ENCODE results near the gene RTN4R.

RTN4R gene

GRCh38 chr22:20197407-20198030, 70.6 kb downstream of the RTN4R start:
- no peak for DNase-seq

DNA sequence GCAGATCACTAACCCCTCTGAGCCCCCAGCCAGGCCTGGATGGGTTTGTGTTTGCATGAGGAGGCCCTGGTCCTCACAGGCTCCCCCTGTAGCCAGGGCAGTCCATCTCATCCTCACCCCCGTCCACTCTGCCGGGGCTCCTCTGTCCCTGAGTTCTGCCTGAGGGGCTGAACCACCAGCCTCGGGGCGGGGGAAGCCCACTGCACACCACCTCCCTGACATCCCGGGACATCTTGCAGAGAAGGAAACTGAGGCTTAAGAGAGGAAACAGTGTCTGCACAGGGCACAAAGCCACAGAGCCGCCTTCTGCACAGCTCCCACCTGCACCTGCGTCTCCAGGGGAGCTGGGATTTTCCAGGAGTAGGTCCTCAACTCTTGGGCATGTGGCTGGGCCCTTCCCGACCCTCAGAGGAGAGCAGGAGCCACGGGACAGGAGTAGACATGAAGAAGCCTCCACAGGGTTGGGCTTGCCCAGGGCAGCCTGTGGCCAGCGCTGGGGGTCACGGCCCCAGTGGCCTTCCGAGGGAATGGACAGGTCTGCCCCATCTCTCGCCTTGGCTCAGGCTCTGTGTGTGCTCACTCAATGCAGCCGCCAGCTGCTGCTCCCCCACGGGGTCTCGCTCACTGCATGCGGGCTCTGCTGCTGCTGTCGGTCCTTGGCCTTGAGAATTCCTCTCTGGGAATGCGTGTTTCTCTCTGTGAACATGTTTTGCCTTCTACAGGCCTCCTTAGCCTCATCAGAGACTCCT, 71.8 kb downstream of the RTN4R start:
- DNase-seq = no peak

GRCh38 chr22:20194681-20195593, 73.2 kb downstream of the RTN4R start:
- no peak for DNase-seq

- DNase-seq = no peak
These were observed 74.2 kb downstream of the RTN4R start for GRCh38 chr22:20193761-20194494.

DNA sequence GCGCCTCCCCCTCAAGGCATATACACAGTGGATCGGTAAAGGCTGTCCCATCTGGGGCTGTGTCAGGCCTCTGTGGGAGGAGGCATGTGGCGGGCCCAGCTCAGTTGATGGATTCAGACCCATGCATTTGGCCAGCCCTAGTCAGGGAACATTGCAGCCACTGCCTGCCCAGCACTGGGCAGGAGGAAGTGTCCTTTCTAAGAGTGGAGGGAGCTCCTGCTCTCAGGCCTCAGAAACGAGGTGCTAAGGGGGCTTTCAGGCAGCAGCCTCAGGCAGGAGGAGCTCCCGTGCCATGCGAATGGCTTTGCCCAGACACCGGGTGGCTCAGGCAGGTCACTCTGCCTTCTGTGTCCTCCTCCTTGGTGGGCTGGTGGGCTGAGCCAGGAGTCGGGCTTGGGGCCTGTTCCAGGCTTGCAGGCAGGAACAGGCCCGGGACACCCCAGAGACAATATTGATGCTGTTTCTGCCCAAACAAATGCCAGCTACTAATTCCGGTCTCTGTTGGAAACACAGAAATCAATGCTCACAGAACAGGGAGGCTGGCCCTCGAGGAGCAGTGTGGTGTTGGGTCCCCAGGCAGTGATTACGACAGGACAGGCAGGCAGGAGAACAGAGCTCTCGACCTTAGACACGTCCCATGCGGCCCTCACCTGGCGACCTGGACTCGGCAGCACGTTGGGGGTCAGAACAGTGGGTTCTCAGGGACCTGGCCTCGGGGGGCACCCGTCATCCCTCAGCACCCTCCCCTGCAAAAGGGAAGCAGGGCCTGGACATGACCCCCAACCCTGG, 75.0 kb downstream of the RTN4R start:
- DNase-seq = no peak

DNA sequence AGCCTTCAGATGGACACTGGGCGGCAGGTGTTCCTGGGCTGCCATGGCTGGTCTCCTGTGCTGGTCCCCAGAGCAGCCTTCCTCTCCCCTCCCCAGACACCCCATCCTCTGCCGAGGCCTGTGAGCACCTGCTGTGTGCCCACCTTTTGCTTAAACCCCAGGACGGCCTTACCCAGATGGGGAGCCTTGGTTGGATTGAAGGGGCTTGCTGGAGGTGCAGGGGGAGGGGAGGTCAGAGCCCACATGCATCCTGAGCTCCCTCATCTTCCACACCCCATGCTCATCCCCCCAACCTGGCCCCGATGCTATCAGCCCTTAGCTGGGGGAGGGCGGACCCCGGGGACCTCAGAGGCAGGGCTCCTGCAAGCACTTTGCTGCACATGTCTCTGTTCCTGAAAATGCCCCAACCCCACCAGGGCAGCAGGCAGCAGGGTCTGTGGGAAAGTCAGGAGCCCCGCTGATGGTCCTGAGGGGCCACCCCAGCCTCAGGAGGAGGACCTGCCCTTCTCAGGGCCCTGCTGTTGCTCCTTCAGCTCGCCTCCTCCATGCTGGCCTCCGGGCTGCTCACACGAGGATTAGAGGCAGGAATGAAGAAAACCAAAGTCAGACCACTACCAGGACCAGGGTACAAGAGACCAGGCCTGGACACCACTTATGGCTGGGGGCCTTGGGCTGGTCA, 75.7 kb downstream of the RTN4R start:
- DNase-seq = no peak

GRCh38 chr22:20191803-20192202, 76.3 kb downstream of the RTN4R start:
- no peak for DNase-seq
